Neural progenitor cell (in vitro differentiated cells): Measurements from ENCODE around the gene ZIC1. TPM values are rescaled to one million over a fixed set of nuclear protein-coding genes. Genes with fewer than 3 reads are reported as not detected.

ENCODE experiments used
- DNase-seq: peaks from one replicate; pipeline ENCODE4 v3.0.0-alpha.2; 2016; ENCODE audit warnings: low spot score
- H2AFZ ChIP-seq: fragments of 200-600 bp; sonication (generic); replicated peaks from 2 replicates; pipeline ENCODE4 v1.6.1; 2016; ENCODE audit warnings: antibody characterized with exemption
- H3F3A ChIP-seq: fragments of 200-600 bp; sonication (generic); 2 replicates; pipeline ENCODE4 v1.6.1; 2016; ENCODE audit warnings: antibody characterized with exemption, low read depth
- H3K27ac ChIP-seq: fragments of 200-600 bp; sonication (generic); 2 replicates; pipeline ENCODE4 v1.5.1; 2016; ENCODE audit warnings: mild to moderate bottlenecking
- H3K27me3 ChIP-seq: fragments of 200-600 bp; sonication (generic); 2 replicates; pipeline ENCODE4 v1.6.1; 2016; ENCODE audit warnings: mild to moderate bottlenecking, moderate library complexity
- H3K36me3 ChIP-seq: fragments of 200-600 bp; sonication (generic); 2 replicates; pipeline ENCODE4 v1.5.1; 2016
- H3K4me1 ChIP-seq: fragments of 200-600 bp; sonication (generic); 2 replicates; pipeline ENCODE4 v1.6.1; 2016; ENCODE audit warnings: mixed run types
- H3K4me2 ChIP-seq: fragments of 200-600 bp; sonication (generic); 2 replicates; pipeline ENCODE4 v1.6.1; 2016
- H3K4me3 ChIP-seq: fragments of 200-600 bp; sonication (generic); 2 replicates; pipeline ENCODE4 v1.5.1; 2016
- H3K79me2 ChIP-seq: fragments of 200-600 bp; sonication (generic); 2 replicates; pipeline ENCODE4 v1.6.1; 2016; ENCODE audit warnings: low read depth
- H3K9ac ChIP-seq: fragments of 200-600 bp; sonication (generic); 2 replicates; pipeline ENCODE4 v1.6.1; 2016
- H3K9me3 ChIP-seq: fragments of 200-600 bp; sonication (generic); 2 replicates; pipeline ENCODE4 v1.5.1; 2016; ENCODE audit warnings: low read depth
- H4K20me1 ChIP-seq: fragments of 200-600 bp; sonication (generic); 2 replicates; pipeline ENCODE4 v1.6.1; 2016; ENCODE audit warnings: low read depth
- H3K27ac Mint-ChIP-seq: 3 replicates; pipeline ENCODE4 v1.8.0; 2021; ENCODE audit warnings: mixed read lengths
- H3K27me3 Mint-ChIP-seq: 2 replicates; pipeline ENCODE4 v1.8.0; 2022; ENCODE audit warnings: low read depth, mild to moderate bottlenecking, inconsistent platforms, moderate library complexity, mixed read lengths; ENCODE audit not compliant: insufficient read depth
- H3K36me3 Mint-ChIP-seq: 3 replicates; pipeline ENCODE4 v1.8.0; 2021; ENCODE audit warnings: mixed read lengths
- H3K4me1 Mint-ChIP-seq: 3 replicates; pipeline ENCODE4 v1.8.0; 2021; ENCODE audit warnings: mixed read lengths
- H3K4me3 Mint-ChIP-seq: 3 replicates; pipeline ENCODE4 v1.8.0; 2021; ENCODE audit warnings: mild to moderate bottlenecking, moderate library complexity, mixed read lengths
- H3K9me3 Mint-ChIP-seq: 3 replicates; pipeline ENCODE4 v1.8.0; 2020; ENCODE audit warnings: mixed read lengths
- CTCF ChIP-seq: fragments of 200-600 bp; sonication (generic); IDR thresholded peaks from 2 replicates; pipeline ENCODE4 v1.5.1; 2017; ENCODE audit warnings: antibody characterized with exemption, mild to moderate bottlenecking
- EZH2 ChIP-seq: fragments of 200-600 bp; sonication (generic); IDR thresholded peaks from 2 replicates; pipeline ENCODE4 v1.6.1; 2017; ENCODE audit warnings: antibody characterized with exemption, mild to moderate bottlenecking, moderate library complexity
- EZH2phosphoT487 ChIP-seq: fragments of 200-600 bp; sonication (generic); IDR thresholded peaks from 2 replicates; pipeline ENCODE4 v1.6.1; 2017; ENCODE audit warnings: antibody characterized with exemption
- total RNA-seq: library from RNA; depleted of rRNA; stranded (reverse); fragments of >200 nt; gene quantifications from 2 replicates; pipeline ENCODE4 v1.2.3, GENCODE V29; 2015; ENCODE audit warnings: low replicate concordance

Gene ZIC1
- 0.56 and 0.84 TPM in 2 replicates for total RNA-seq

- Mint-ChIP-seq H3K27me3 (peaks cover 57% of the 10 kb centered on the region), H3K9me3 (peaks cover 24% of the 10 kb centered on the region), H3K27ac (peak within 1 kb of the TSS; percentile 100), H3K4me3 (peak within 1 kb of the TSS; percentile 99), H3K4me1 (peaks cover 40% of the 10 kb centered on the region), H3K36me3 (peaks cover 44% of the 10 kb centered on the region)
- Histone ChIP-seq H3K27ac (no peak within 1 kb of the TSS), H3F3A (peaks cover 44% of the 10 kb centered on the region), H3K4me2 (peak within 1 kb of the TSS; percentile 67), H3K36me3 (no peaks in the 10 kb centered on the region), H3K4me3 (peak within 1 kb of the TSS; percentile 37), H3K4me1 (peaks cover 25% of the 10 kb centered on the region), H3K79me2 (no peaks in the 10 kb centered on the region), H3K27me3 (peaks cover 100% of the 10 kb centered on the region), H4K20me1 (peaks cover 97% of the 10 kb centered on the region), H2AFZ (no peak within 1 kb of the TSS), H3K9me3 (no peaks in the 10 kb centered on the region), H3K9ac (no peak within 1 kb of the TSS)
- TF ChIP-seq EZH2phosphoT487 (peak; percentile 41), CTCF (no peak), EZH2 (peak; percentile 9)
- DNase-seq: peak; percentile 86
Measured at GRCh38 chr3:147409143-147410115, at the start of gene ZIC1. Gene ZIC1 (plus strand): TSS chr3:147409365. CDS start chr3:147410113, 748 bp downstream.

GRCh38 chr3:147360051-147360439 lies 49.1 kb upstream of the ZIC1 start:
- Histone ChIP-seq H3K27ac (no peak overlapping the region), H3K4me1 (peaks cover 48% of the 10 kb centered on the region), H3K27me3 (peaks cover 100% of the 10 kb centered on the region), H3F3A (peaks cover 46% of the 10 kb centered on the region), H4K20me1 (peaks cover 34% of the 10 kb centered on the region), H2AFZ (no peak overlapping the region), H3K79me2 (no peaks in the 10 kb centered on the region), H3K9ac (no peak overlapping the region), H3K36me3 (no peaks in the 10 kb centered on the region), H3K4me3 (no peak overlapping the region), H3K9me3 (no peaks in the 10 kb centered on the region), H3K4me2 (peak overlapping the region; percentile 68)
- no peak for DNase-seq
- peak overlapping the region; percentile 97 for H3K27ac Mint-ChIP-seq
- H3K36me3 Mint-ChIP-seq: peaks cover 5% of the 10 kb centered on the region
- peaks cover 17% of the 10 kb centered on the region for H3K27me3 Mint-ChIP-seq
- TF ChIP-seq EZH2 (no peak), CTCF (no peak), EZH2phosphoT487 (no peak)
- peaks cover 4% of the 10 kb centered on the region for H3K9me3 Mint-ChIP-seq
- peaks cover 94% of the 10 kb centered on the region for H3K4me1 Mint-ChIP-seq
- H3K4me3 Mint-ChIP-seq: peak overlapping the region; percentile 70

GRCh38 chr3:147360646-147361453 lies 48.3 kb upstream of the ZIC1 start:
- peaks cover 4% of the 10 kb centered on the region for H3K9me3 Mint-ChIP-seq
- peak overlapping the region; percentile 97 for H3K27ac Mint-ChIP-seq
- peak; percentile 89 for DNase-seq
- Histone ChIP-seq H3K4me3 (peak overlapping the region; percentile 25), H3K79me2 (no peaks in the 10 kb centered on the region), H3K9me3 (no peaks in the 10 kb centered on the region), H4K20me1 (peaks cover 34% of the 10 kb centered on the region), H3K9ac (no peak overlapping the region), H3K27me3 (peaks cover 100% of the 10 kb centered on the region), H3K27ac (no peak overlapping the region), H3F3A (peaks cover 38% of the 10 kb centered on the region), H2AFZ (no peak overlapping the region), H3K4me1 (peaks cover 40% of the 10 kb centered on the region), H3K36me3 (no peaks in the 10 kb centered on the region), H3K4me2 (peak overlapping the region; percentile 77)
- H3K4me3 Mint-ChIP-seq: peak overlapping the region; percentile 70
- TF ChIP-seq EZH2phosphoT487 (no peak), EZH2 (peak; percentile 44)
- H3K4me1 Mint-ChIP-seq: peaks cover 96% of the 10 kb centered on the region
- peaks cover 20% of the 10 kb centered on the region for H3K27me3 Mint-ChIP-seq
- peaks cover 5% of the 10 kb centered on the region for H3K36me3 Mint-ChIP-seq
